ENCODE results near the gene MXI1. TPM values are rescaled to one million over a fixed set of nuclear protein-coding genes. Genes with fewer than 3 reads are reported as not detected.
A peak's percentile ranks its signal among the peaks of the same experiment; 100 is the strongest.

The MXI1 gene
- total RNA-seq, 1 experiment from 2014 or later: 25.8 TPM

DNA sequence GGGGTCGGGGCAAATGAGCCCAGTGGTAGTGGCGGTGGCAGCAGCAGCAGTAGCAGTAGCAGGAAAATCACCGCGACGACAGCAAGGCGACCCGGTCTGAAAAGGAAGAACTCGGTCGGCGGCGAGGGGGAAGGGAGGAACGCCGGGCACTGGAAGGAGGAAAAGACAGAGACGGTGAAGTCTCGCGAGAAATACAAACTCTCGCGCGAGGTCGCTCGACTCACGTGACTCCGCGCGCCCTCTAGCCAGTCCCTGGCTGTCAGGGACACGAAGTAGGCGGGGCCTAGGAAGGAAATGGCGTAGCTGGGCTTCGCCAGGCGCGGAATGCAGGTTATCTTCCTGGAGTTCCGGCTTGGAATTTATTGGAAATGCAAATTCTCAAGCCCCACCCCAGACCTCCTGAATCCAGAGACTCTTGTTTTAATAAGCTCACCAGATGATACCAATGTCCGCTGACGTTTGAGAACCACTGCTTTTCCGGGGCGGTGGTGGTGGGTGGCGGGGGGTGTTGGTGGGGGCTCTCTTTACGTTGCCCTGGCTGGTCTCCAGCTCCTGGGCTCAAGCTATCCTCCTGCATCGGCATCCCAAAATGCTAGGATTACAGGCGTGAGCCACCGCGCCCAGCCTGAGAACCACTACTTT is 97.5 kb downstream of the MXI1 start, which contains the start of gene SMNDC1:
Gene SMNDC1 (minus strand): TSS at position 141 of the 642 bp plus-strand sequence. CDS start 1,333 bp downstream, outside the sequence.
- BruUV-seq (replicated peaks): no TSS peak
- Histone ChIP-seq H3K9me2 (ENCODE audit: insufficient read depth) (no peaks in the 10 kb centered on the region), H4K20me1 (ENCODE audit: insufficient read depth) (peaks cover 13% of the 10 kb centered on the region; the same call in 1 of the 2 replicates), H3K27me3 (ENCODE audit: insufficient read depth, low read depth) (no peaks in the 10 kb centered on the region), H3K27ac (peak within 1 kb of the TSS; percentile 89), H3K79me2 (ENCODE audit: low read depth) (peaks cover 47% of the 10 kb centered on the region), H3K4me3 (peak within 1 kb of the TSS; percentile 69), H2AFZ (peak within 1 kb of the TSS; percentile 79), H3F3A (ENCODE audit: insufficient read depth, low read depth) (peaks cover 11% of the 10 kb centered on the region; the same call in 1 of the 2 replicates), H3K4me2 (peak within 1 kb of the TSS; percentile 98), H3K4me1 (replicated peaks; ENCODE audit: insufficient read depth) (peaks cover 38% of the 10 kb centered on the region), H3K36me3 (ENCODE audit: low read depth) (peaks cover 23% of the 10 kb centered on the region), H3K9me3 (ENCODE audit: insufficient read depth, low read depth) (no peaks in the 10 kb centered on the region)
- DNase-seq: peak; percentile 94 to 95
- intact Hi-C loops (cut with micrococcal nuclease; ENCODE audit: unreplicated experiment): loop anchor here (5.0 to 10.0 kb wide), 4 partner anchors 98 to 1017 kb away; partner anchors contain the start of gene MXI1
- TF ChIP-seq EZH2 (IDR thresholded peaks at IDR 0.05; ENCODE audit: low read depth): no peak
- TF ChIP-seq, protein P1, sequence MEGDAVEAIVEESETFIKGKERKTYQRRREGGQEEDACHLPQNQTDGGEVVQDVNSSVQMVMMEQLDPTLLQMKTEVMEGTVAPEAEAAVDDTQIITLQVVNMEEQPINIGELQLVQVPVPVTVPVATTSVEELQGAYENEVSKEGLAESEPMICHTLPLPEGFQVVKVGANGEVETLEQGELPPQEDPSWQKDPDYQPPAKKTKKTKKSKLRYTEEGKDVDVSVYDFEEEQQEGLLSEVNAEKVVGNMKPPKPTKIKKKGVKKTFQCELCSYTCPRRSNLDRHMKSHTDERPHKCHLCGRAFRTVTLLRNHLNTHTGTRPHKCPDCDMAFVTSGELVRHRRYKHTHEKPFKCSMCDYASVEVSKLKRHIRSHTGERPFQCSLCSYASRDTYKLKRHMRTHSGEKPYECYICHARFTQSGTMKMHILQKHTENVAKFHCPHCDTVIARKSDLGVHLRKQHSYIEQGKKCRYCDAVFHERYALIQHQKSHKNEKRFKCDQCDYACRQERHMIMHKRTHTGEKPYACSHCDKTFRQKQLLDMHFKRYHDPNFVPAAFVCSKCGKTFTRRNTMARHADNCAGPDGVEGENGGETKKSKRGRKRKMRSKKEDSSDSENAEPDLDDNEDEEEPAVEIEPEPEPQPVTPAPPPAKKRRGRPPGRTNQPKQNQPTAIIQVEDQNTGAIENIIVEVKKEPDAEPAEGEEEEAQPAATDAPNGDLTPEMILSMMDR (conservative IDR thresholded peaks at IDR 0.05): no peak
- POLR2A ChIA-PET (ENCODE audit: unreplicated experiment): interaction anchor here (0.6 to 0.7 kb wide), 4 partner anchors 95 to 514 kb away, joined by 3 to 5 read pairs (median 4); no protein-coding TSS in a partner anchor
- CTCF ChIA-PET: interaction anchor here (0.5 to 1.0 kb wide), 4 partner anchors 164 to 902 kb away, joined by 3 to 8 read pairs (median 6); no protein-coding TSS in a partner anchor

DNA sequence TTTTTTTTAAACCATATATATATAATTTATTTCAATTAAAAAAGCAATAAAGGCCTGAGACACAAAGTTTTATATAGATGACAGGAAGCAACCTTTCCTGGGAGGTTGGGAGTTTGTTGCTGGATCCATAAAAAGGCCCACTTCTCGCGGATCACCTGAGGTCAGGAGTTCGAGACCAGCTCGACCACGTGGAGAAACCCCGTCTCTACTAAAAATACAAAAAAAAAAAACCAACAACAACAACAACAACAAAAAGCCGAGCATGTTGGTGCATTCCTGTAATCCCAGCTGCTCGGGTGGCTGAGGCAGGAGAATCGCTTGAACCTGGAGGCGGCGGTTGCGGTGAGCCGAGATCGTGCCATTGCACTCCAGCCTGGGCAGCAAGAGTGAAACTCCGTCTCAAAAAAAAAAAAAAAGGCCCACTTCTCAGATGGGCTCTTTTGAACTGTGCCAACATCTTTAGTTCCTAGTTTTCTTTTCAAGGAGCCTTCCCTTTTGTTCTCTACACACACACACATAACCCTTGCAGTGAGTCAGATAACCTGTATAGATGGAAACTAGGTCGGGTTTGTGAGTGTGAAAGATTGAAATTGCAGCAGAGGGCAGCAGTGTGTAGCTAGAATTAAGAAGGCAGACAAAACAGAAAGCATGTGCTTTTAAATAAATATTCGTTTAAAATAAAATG is 98.5 kb downstream of the MXI1 start:
- Histone ChIP-seq H3F3A (ENCODE audit: insufficient read depth, low read depth) (peaks cover 11% of the 10 kb centered on the region; the same call in 1 of the 2 replicates), H3K9me2 (ENCODE audit: insufficient read depth) (no peaks in the 10 kb centered on the region), H3K36me3 (ENCODE audit: low read depth) (peaks cover 16% of the 10 kb centered on the region), H2AFZ (no peak overlapping the region), H3K4me3 (peak overlapping the region; percentile 16; the same call in 1 of the 2 replicates), H3K27me3 (ENCODE audit: insufficient read depth, low read depth) (no peaks in the 10 kb centered on the region), H3K4me1 (replicated peaks; ENCODE audit: insufficient read depth) (peaks cover 38% of the 10 kb centered on the region), H4K20me1 (ENCODE audit: insufficient read depth) (peaks cover 9% of the 10 kb centered on the region; the same call in 1 of the 2 replicates), H3K79me2 (ENCODE audit: low read depth) (peaks cover 38% of the 10 kb centered on the region), H3K4me2 (peak overlapping the region; percentile 92), H3K27ac (peak overlapping the region; percentile 89), H3K9me3 (ENCODE audit: insufficient read depth, low read depth) (no peaks in the 10 kb centered on the region)
- ChIA-PET POLR2A (ENCODE audit: unreplicated experiment) (interaction anchor here (0.6 to 0.7 kb wide), 4 partner anchors 19 to 242 kb away, joined by 3 to 16 read pairs (median 3); no protein-coding TSS in a partner anchor), CTCF (interaction anchor here (0.7 to 1.3 kb wide), 4 partner anchors 240 to 523 kb away, joined by 3 to 6 read pairs (median 4); no protein-coding TSS in a partner anchor)
- no peak for TF ChIP-seq EZH2 (IDR thresholded peaks at IDR 0.05; ENCODE audit: low read depth)
- TF ChIP-seq, protein P1 (conservative IDR thresholded peaks at IDR 0.05): peak; percentile 78
- intact Hi-C loops (cut with micrococcal nuclease; ENCODE audit: unreplicated experiment): loop anchor here (1.0 to 10.0 kb wide), 5 partner anchors 261 to 1016 kb away; partner anchors contain the start of gene SMC3
- no TSS peak for BruUV-seq (replicated peaks)
- DNase-seq: peak; percentile 36 to 80

DNA sequence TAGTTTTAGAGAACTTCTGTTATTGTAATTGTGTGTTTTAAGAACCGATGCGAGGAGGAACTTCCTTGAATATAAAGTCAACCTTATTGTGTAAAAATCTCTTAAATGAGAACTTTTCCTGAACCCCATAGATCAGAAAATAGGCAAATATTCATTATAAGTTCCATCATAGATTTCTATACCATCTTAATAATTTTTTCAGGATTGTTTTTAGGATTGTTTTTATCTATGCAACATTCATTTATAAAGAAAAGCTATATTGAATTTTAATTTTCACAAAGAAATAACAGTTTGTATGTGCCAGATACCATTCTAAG is 99.0 kb downstream of the MXI1 start:
- H3K27ac ChIP-seq: peak overlapping the region; percentile 89
- peaks cover 43% of the 10 kb centered on the region for H3K4me1 ChIP-seq (replicated peaks; ENCODE audit: insufficient read depth)
- H3K9me3 ChIP-seq (ENCODE audit: insufficient read depth, low read depth): no peaks in the 10 kb centered on the region
- no peaks in the 10 kb centered on the region for H3K9me2 ChIP-seq (ENCODE audit: insufficient read depth)
- no peaks in the 10 kb centered on the region for H3K27me3 ChIP-seq (ENCODE audit: insufficient read depth, low read depth)
- peaks cover 9% of the 10 kb centered on the region; the same call in 1 of the 2 replicates for H4K20me1 ChIP-seq (ENCODE audit: insufficient read depth)
- peak overlapping the region; percentile 92 for H3K4me2 ChIP-seq
- POLR2A ChIA-PET (ENCODE audit: unreplicated experiment): interaction anchor here (0.6 to 0.7 kb wide), 3 partner anchors 19 to 104 kb away, joined by 3 read pairs; no protein-coding TSS in a partner anchor
- CTCF ChIA-PET: interaction anchor here (0.6 to 1.3 kb wide), 4 partner anchors 33 to 523 kb away, joined by 3 to 6 read pairs (median 5); no protein-coding TSS in a partner anchor
- BruUV-seq (replicated peaks): no TSS peak
- H2AFZ ChIP-seq: no peak overlapping the region
- peaks cover 11% of the 10 kb centered on the region; the same call in 1 of the 2 replicates for H3F3A ChIP-seq (ENCODE audit: insufficient read depth, low read depth)
- intact Hi-C loops (cut with micrococcal nuclease; ENCODE audit: unreplicated experiment): loop anchor here (1.0 to 10.0 kb wide), 5 partner anchors 261 to 1016 kb away; partner anchors contain the start of gene SMC3
- peaks cover 11% of the 10 kb centered on the region for H3K36me3 ChIP-seq (ENCODE audit: low read depth)
- H3K4me3 ChIP-seq: peak overlapping the region; percentile 16; the same call in 1 of the 2 replicates
- TF ChIP-seq EZH2 (IDR thresholded peaks at IDR 0.05; ENCODE audit: low read depth): no peak
- DNase-seq: no peak
- peaks cover 33% of the 10 kb centered on the region for H3K79me2 ChIP-seq (ENCODE audit: low read depth)

All from PC-9 (cell line).